Lung microvascular endothelial cell (primary cell): ENCODE measurements around the gene CHD9NB. TPM values are rescaled to one million over a fixed set of nuclear protein-coding genes. Genes with fewer than 3 reads are reported as not detected.

Experiments used
- DNase-seq, 2 donors: peaks; one replicate each; pipeline versions ENCODE4 v3.0.0 to v3.0.0-alpha.2; 2010; ENCODE audit warnings: low read depth in 2 of 2
- total RNA-seq: library from RNA; depleted of rRNA; stranded (reverse); fragments of >200 nt; gene quantifications from 2 replicates; pipeline ENCODE4 v1.2.1, GENCODE V29; 2014

Gene CHD9NB
- total RNA-seq, 1 donor from 2014 or later: under 0.01 TPM

- no peak for DNase-seq
Measured at GRCh38 chr16:53034306-53034705, 18.4 kb downstream of the CHD9NB start.

GRCh38 chr16:53031323-53031942 lies 21.3 kb downstream of the CHD9NB start:
- no peak for DNase-seq

- no peak for DNase-seq
Measured at GRCh38 chr16:53029971-53030370, 22.7 kb downstream of the CHD9NB start.

- no peak for DNase-seq
Measured at GRCh38 chr16:53024045-53024444, 28.7 kb downstream of the CHD9NB start.

GRCh38 chr16:53022374-53022773 lies 30.3 kb downstream of the CHD9NB start:
- DNase-seq: peak; percentile 60 to 69

GRCh38 chr16:53018834-53019416 lies 33.8 kb downstream of the CHD9NB start:
- no peak for DNase-seq

GRCh38 chr16:53014287-53014686 lies 38.4 kb downstream of the CHD9NB start:
- peak in 1 of 2 donors; percentile 3 for DNase-seq

GRCh38 chr16:53007095-53007494 lies 45.6 kb downstream of the CHD9NB start:
- no peak for DNase-seq

- DNase-seq: no peak
Measured at GRCh38 chr16:52997922-52998321, 54.8 kb downstream of the CHD9NB start.

- no peak for DNase-seq
Measured at GRCh38 chr16:52994942-52995341, 57.8 kb downstream of the CHD9NB start.

GRCh38 chr16:52993179-52993578 lies 59.5 kb downstream of the CHD9NB start:
- DNase-seq: no peak

GRCh38 chr16:52991572-52991971 lies 61.1 kb downstream of the CHD9NB start:
- no peak for DNase-seq

Other genes starting within 250 kb of the CHD9NB start
- 22.2 and 41.7 TPM in 2 replicates for gene CHD9, start 2.1 kb upstream of the CHD9NB start, total RNA-seq